HL-60 (cell line): ENCODE measurements around the gene ZNF664.

Source experiments
- CTCF ChIP-seq: IDR thresholded peaks from one replicate; pipeline ENCODE4 v1.5.1; 2011; ENCODE audit warnings: low read length, control low read depth, inconsistent platforms; ENCODE audit not compliant: insufficient read depth
- GABPA ChIP-seq: IDR thresholded peaks from 2 replicates; pipeline ENCODE4 v1.6.1; 2012; ENCODE audit warnings: low read depth
- POLR2AphosphoS5 ChIP-seq: IDR thresholded peaks from 2 replicates; pipeline ENCODE4 v1.6.1; 2012; ENCODE audit warnings: low read depth
- REST ChIP-seq: IDR thresholded peaks from 2 replicates; pipeline ENCODE4 v1.6.1; 2012; ENCODE audit warnings: low read depth; ENCODE audit not compliant: insufficient replicate concordance

- no peak for TF ChIP-seq CTCF
- TF ChIP-seq REST, result no peak
- no peak for TF ChIP-seq POLR2AphosphoS5
- TF ChIP-seq GABPA, result no peak
Observed at GRCh38 chr12:124013073-124013472, 40.1 kb downstream of the ZNF664 start.
